HG02981 (cell line): ENCODE results near the gene MAP2K5.

Source experiments
- ATAC-seq: cut with Tn5 transposase; IDR thresholded peaks from one replicate; pipeline ENCODE4 v1.9.1; 2021; ENCODE audit warnings: mild to moderate bottlenecking, moderate library complexity; ENCODE audit not compliant: unreplicated experiment

Gene MAP2K5

DNA sequence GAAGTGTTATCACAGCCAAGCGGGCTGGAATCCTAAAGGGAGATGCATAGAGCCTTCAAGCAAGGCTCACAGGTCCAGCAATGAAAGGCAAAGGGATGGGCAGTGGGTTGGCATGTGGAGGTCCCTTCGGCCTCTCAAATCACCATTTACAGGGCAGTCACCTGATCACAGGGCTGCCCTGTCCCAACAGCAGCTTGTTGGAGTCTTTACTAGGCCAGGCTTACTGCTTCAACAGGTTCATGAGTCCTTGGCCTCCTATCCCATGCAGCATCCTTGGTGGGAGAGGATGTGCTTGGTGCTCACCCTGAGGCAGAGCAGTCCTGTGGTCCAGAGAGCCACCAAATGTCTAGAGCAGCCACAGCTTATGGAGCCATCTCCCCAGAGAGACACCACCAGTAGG lies 258.6 kb downstream of the MAP2K5 start:
- ATAC-seq: no peak

DNA sequence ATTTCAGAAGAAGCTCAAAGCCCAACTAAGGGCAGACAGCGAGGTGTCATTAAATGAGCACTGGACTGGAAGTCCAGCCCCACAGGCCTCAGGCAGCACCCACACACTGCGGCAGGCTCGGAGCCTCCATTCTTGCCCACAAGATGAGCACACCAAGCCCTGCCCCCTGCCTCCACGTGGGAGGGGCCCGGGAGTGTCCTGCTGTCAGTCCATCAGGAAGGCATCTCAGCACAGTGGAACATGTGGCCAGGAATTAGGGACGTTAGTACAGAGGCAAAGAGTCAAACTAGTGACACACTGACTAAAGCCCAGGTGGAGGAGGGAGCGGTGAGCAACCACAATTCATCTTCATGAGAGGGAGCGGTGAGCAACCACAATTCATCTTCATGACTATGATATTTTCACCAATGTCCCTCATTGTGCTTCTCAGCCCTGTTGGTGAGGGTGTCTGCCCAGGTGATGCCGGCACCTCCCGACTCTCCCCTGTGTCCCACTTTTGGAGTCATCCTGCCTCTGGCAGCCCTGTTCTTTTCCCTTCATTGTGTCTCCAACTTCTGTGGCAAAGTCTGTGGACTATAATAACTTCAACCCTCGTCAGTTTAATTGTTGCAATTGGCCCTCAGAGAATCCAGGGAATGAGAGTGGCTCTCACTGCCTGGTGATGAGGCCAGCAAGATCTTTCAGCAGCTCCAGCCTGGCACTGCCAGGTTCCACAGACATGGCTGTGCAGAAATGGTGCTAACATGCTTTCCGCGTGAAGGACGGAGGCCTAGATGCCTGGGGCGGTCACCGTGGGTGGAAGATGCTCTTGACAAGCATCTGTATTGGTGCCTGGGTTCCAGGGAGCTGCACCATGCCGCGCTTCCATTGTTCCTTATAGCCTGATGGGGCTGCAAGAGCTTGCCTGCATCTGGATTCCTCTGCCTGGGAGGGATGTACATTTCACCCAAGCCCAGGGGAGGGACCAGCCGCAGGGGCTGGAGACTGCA lies 259.7 kb downstream of the MAP2K5 start:
- no peak for ATAC-seq

DNA sequence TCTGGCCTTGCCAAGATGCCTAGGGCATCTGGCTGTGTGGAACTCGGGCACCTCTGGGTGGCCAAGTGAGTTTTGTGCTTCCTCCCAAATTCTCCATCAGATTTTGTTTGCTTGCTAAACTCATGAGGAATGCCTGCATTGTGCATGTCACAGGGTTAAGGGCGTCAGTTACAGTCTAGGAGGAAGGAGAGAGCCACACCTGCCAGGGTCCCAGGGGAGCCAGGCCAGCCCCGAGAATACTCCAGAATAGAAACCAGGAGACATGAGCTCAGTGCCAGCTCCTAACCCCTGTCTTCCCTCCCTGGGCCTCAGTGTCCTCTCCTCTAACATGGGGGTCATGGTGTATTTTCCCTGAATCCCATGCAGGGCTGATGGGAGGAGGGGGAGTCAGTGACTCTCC lies 260.8 kb downstream of the MAP2K5 start:
- no peak for ATAC-seq

DNA sequence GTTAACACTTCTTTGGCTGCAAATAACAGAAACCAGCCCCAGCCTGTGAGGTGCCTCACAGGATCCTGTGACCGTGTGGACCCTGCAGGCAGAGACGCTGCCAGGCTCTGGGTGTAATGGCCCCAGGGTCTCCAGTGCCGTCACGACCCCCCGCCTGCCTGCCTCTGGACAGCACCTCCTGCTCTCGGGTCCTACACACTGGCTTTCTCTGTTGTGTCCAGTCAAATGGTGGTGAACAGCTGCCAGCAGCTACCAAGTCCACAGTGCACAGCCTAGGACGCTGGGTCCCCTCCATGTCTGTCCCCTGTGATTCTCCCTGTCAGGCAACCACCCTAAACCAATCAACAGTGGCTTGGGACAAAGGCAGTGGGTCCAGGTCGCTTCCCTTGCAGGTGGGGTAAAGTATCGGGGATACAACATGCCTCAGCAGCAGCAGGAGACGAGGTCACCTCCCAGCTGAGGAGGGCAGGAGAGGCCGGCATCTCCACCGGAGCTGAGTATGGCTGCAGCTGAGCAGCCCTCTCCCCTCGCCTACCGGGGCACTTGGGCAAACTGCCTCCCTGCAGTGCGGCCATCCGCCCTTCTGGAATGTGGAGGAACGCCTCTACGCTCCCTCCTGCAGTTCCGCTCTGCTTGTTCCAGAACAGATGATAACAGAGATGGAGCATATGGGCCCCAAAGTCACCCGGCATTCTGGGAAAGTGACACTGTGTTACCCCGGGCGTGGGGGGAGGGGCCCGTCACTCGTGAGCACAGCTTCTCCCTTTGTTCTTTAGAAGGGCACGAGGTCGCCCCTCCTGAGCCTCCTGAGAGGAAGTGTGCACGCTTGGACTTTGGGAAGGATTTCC lies 261.7 kb downstream of the MAP2K5 start:
- ATAC-seq: no peak

DNA sequence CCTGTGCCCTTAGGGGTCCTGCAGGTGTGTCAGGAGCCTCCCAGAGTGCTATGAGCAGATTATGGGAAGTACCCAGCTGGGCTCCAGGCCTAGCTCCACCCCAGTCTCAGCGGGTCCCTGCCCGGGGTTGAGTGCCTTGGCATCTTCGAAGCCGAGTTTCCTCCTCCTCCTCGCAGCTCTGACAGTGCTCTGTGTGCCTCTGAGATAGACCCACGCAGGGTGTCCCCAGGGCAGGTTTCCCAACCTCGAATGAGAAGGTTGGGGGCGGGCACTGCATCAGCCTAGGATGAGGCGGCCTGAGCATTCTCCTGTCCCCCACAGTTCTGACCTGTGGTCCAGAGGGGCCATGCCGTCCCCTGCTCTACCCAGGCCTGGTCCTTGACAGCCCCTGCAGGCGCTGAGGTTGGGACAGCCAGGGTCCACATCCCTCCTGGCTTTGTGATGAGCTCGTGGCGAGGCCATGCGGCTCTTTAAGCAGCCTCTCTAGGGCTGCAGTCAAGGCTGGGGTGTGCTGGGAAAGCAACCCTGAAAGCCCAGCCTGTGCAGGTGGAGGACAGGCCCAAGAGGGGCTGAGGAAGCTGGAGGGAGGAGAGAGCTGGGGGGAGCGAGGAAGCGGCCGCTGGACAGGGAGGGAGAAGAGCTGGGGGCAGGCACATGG lies 262.6 kb downstream of the MAP2K5 start:
- ATAC-seq: no peak

DNA sequence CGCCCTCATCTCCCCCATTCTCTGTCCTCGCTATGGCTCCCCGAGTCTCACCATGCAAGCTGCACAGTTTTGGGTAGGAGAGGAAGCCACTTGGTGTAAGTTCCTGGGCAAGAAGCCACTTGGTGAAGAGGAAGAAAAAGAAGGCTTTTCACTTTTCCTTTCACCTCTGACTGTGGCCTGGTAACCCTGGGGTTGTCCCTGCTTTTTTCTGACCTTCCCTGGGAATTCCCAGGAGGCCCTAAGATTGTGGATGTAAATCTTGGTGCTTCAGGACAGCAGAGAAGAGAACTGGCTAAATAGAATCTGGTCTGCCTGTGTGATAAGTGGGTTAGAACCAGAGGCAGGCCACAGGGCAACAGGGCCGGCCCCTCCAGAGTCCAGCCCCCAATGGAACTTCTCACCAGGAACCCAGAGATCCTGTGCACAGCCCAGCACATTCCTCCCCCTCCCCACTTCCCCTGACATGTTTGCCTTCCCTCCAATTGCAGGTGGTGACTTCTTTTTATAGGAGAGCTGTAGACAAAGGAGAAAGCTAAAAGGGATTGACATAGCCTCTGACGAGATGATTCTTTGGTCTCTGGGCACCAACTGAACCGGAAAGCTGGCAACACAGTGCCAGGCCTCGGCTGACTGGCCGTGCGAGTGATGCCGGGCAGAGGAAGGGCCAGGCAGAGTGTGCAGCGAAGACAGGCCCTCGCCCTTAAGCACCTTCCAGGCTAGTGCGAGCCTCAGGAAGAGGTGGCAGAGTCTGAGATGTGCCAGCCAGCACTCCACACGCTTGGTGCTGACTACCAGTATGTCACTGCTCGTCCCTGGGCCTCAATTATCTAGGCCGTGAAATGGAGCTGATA lies 263.4 kb downstream of the MAP2K5 start:
- ATAC-seq: no peak

DNA sequence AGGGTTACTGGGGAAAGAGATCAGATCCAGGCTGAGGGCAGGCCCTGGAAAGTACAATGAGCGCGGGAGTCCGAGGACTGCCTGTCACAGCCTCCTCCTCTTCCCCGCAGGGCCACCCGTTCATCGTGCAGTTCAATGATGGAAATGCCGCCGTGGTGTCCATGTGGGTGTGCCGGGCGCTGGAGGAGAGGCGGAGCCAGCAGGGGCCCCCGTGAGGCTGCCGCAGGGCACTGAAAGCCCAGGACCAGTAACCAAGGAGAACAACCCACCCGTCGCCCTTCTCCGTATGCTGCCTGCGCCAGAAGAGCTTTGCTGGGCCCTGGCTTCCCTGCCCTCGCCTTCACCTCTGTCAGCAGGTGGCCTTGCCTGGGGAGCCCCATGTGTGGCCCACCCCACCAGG lies 264.0 kb downstream of the MAP2K5 start:
- ATAC-seq: no peak

DNA sequence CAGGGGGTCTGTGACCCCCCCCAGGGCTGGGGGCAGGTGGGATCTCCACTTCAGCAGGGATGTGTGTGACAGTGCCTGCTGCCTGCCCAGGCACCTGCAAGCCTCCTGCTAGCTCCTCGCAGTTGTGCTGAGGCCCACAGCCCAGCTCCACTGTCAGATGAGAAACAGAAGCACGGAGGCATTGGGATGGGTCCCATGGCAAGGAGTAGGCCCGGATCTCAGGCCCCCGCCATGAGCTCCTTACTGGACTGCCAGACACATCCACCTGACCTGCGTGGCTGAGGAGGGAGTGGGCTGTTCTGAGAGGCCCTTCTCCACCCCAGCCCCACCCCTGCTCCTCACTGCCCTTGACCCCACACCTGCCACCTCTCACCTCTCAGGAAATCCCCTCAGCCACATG lies 264.6 kb downstream of the MAP2K5 start:
- no peak for ATAC-seq

DNA sequence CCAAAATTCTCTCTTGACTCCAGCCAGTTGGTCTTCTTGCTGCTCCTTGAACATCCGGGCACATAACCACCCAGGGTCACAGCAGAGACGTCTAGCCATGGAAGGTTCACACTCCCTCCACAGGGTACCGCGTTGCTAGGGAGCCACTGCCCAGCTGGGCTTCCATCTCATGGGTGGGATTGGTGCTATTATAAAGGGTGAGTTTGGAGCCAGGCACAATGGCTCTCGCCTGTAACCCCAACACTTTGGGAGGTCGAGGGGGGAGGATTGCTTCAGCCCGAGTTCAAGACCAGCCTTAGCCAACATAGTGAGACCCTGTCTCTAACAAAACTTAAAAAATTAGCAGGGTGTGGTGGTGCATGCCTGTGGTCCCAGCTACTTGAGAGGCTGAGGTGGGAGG lies 265.3 kb downstream of the MAP2K5 start:
- ATAC-seq: no peak

DNA sequence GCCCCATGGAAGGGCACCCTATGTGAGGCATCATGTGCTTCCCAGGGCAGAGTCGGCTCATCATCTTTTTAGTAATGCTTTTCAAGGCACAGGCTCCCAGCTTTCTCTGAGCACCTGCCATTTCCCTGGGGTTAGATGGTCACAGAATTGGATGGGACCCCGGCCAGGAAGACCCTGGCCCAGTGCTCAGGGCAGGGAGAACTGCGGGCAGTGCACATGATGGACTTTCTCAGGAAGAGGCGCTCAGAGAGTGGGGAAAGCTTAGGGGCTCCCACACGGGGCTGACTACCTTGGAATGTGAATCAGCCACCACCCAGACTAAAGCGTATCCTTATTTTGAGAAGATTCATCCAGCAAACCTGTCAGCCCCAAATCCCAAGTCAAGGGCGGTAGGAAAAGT lies 266.3 kb downstream of the MAP2K5 start:
- ATAC-seq: no peak

DNA sequence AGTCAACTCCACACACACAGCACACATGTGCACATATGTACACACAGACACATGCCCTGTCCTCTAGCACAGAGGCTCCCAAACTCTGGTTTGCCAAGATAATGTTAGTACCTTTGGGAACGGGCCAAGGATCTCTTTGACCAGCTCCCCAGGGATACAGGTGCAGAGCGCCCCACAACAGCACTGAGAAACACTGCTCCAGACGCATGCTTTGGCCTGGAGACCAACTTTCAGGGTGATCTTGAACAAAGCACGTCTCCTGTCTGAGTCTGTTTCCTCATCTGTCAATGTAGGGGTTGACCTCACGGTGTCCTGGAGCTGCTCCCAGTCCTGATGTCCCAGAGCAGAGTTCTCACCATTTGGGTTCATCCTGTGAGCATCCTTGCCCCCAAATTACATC lies 266.9 kb downstream of the MAP2K5 start:
- no peak for ATAC-seq

DNA sequence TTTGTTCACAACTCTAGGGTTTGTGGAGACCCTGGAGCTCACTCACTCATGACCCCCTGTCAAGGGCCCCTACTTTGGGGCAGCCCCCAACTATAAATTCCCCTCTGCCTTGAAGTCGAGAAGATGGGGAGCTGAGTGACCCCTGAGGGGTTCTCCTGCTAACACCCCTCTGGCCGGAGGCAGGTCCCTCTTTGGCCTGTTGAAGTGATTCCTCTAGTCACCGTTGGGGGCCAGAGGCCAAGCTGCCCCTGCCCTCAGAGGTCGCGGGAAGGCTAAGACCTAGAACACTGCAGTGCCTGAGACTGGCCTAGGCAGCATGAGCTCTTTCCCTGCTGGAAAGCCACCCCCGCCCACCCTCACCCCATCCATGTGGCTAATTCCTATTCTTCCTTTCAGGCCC lies 267.4 kb downstream of the MAP2K5 start:
- no peak for ATAC-seq

DNA sequence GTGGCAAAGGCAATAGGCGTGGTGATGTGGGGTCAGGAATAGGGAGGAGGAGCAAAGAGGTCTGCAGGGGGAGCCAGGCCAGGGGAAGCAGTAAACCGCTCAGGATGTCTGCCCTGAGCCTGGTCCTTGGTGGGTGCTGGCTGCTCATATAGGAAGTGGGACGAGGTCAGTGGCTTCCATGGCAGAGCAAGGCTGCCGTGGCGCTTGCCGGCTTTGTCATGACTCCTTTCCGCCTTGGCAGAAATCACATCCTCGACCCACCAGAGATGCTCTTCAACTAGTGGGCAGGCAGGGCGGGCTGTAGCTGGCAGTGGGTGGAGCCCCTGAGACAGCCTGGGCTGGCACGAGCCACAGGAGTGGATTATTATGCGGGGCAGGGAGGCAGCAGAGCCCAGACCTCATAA lies 269.7 kb downstream of the MAP2K5 start:
- no peak for ATAC-seq

DNA sequence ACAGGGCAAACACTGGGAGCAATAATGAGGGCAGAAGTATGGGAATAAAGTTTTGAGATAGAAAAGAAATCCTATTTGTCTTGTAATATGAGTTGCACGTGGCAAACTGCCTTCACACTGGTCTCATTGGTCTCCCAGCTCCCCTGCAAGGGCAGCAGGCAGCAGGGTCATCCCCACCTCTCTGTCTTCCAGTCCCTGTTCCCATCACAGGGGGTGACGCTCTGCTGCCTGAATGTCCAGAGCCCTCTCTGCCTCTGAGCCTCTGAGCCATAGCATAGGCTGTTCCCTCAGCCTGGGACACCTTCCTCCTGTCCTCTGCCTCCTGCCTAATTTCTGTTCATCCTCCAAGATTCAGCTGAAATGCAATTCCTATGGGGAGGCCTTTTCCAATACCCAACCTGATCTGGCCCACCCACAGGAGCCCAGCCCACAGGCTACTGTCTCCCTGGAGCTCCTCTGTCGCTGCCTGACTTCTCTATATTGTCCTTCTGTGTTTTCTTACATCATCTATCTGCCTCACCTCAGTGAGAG lies 270.7 kb downstream of the MAP2K5 start:
- ATAC-seq: no peak

DNA sequence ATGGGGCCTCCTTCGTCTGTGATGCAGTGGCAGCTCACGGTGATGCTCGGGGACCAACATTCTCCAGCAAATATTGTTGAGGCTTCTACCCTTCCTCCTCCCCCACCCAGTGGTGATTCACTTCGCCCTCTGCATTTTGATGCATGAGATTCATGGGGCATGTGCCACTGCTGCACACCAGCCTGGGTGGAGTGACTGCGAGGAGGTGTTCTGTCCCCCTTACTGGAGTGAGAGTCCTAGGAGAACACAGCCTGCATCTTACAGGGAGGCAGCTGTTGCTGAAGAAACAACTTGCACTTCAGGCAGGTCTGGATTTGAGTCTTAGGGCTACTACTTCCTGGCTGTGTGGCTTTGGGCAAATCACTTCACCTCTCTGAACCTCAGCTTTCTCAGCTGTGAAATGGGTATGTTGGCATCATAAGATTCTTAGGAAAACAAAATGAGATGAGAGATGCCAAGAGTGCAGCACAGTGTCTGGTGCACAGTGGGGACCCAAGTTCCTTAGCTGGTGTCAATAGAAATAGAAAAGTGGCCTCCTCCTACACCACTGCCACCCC lies 272.6 kb downstream of the MAP2K5 start:
- no peak for ATAC-seq

DNA sequence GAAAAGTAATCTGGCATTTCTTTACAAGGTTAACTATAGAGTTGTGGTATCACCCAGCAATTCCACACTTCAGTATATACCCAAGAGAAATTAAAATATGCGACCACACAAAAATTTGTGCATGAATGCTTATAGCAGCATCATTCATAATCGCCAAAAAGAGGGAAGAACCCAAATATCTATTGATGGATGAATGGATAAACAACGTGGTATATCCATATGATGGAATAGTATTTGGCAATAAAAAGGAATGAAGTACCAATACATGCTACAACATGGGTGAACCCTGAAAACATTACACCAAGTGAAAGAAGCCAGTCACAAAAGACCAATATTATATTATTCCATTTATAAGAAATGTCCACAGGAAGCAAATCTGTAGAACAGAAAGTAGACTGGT lies 274.2 kb downstream of the MAP2K5 start:
- ATAC-seq: no peak

DNA sequence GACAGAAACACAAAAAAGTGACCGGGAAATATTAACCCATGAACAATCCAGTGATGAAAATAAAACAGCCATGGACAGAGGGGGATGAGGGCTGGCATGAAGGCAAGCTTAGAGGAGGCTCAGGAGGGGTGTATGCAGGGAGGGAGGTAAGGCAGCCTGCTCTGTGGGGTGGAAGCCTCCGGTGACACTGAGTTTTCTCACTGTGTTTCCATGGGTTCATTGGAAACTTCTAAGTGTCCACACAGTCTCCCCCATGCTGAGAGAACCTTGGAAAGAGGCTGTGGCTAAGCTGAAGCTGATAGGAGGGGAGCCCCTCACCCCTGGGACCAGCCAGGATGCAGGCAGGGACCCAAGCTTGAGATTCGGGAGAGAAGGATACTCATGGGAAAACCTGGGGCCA lies 276.0 kb downstream of the MAP2K5 start:
- ATAC-seq: no peak

DNA sequence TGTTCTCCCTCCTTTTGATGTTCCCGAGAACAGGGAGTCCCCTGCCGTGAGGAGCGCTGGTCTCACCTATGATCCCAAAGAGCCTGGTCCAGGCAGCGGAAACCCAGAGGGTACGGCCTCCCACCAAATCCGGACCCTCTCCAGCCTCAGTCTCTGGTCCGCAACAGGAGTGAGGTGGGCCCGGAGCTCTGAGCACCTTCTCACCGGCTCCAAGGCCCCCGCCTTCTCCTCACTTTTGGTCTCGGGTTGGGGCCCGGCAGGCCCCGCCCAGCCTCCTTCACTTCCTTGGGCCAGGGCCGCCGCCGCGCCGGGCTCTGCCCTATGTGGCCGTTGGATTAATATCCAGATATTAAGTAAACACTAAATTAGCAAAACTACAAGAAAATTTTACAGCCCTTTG lies 277.1 kb downstream of the MAP2K5 start:
- no peak for ATAC-seq

DNA sequence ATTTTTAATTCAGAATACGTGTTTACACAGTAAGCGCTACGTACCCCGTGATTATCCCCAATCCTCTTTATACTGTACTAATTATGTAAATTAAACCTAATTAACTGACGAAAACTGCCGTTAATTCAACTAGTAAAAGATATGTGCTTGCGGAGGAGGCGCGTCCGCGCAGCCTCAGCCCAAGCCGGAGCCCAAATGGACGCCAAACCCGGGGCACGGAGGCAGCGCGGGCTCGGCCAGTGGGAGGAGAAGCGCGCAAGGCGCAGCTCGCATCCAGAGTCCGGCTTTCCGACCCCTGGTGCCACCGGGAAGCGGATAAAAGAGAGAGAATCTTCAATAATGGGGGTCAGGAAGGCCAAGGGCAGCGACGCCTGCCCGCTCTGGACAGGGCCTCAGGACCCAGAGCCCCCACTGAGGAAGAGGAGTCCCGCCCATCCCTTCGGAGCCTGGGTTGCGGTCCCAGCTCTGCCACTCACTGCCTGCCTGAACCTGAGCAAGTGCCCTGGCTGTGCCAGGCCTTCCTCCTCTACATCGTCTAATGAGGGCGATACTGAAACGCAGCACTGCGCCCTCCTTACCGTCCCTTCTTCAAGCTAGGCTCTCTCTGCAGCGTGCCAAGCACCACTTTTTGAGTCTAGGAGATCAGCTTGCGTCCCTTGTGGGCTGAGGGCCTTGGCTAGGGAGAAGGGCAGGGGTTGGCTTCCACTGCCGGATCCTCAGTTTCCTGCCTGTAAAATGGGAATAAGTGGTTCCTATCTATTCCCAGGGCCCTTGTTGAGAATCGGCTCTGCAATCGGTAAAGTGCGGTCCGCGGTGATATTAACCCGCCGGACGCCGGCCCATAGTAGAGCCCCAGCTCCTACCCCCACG lies 277.9 kb downstream of the MAP2K5 start:
- ATAC-seq: no peak
